ENCODE measurements around the gene CARMIL1.
A peak's percentile ranks its signal among the peaks of the same experiment; 100 is the strongest.
"Not testable (repeated sequence)": the region's sequence is repeated elsewhere in the genome, so short reads cannot be mapped to it uniquely, and the experiment has no call there.

Gene CARMIL1

DNA sequence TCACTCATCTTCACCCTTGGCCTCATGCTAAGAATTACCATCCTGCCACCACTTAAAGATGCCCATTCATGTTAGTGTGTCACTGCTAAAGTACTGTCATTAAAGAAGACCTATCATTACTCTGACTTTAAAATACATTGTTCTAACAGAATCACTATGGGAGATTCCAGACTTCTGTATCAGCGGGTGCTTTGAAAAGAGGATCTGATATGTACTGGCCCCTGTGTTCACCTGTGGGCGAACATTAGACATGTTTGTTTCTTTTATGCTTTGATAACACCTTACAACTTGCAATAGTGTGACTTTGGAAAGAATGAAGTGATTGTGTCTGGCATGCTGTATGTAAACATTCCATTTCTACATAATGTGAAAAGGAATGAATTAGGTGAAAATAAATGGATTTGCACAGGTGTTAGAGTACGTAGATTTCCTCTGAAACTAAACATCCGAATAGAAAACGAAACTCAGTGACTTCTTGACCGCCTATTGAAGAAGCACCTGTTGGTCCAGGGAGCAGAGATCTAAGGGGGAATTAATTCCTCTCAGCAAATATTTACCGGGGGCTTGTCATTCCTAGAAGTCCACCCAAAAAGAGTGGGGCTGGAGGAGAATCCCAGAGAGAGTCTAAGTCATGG, 132.3 kb downstream of the CARMIL1 start:
- no peak for DNase-seq (ENCODE audit: low spot score)

DNA sequence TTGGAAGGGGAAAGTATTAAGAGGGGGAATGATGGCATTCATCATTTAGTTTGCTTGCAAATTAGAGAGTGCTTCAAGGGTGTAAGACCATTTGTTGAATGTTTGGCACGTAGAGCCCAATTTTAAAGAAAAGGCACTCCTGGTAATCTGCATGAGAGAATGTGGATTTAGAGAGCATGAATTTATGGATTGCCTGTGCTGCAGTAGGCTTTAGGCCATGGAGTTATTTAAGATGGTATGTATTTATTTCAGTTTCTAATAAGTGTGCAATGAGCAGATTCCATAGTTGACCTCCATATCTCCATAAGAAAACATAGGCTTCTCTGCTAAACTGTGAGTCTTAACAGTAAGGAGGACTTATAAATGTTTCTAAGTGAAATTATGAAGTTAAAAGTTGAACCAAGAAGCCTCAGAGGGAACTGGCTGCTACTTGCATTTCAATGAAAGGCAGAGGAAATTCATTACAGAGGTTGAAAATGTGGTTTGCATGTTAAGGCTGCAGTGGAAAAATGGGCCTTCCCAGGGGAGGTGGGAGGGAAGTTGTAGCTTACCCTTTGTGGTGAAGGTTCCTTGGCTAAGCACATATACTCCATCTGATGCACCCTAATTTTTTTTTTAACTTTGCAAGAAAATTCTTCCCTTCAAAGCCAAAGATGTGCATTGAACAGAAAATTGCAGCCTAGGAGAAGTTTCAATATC, 134.2 kb downstream of the CARMIL1 start:
- DNase-seq (ENCODE audit: low spot score) = no peak

DNA sequence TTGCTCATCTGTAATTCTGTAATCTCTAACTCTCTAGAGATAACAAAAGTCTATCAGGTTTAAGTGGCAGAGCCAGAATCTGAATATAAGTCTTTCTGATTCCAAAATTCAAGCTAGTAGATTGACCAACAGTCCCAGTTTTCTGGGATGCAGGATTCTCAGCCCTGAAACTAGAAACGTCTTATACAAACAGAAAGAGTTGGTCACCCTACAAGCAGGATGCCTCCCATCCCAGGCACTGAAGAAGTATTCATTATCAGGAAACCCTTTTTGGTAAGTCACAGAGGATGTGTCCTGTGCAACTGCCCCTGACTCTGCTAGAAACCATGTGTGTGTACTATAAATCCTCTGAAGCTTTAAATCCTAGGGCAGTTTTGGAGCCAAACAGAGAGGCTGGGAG, 135.0 kb downstream of the CARMIL1 start:
- no peak for DNase-seq (ENCODE audit: low spot score)

DNA sequence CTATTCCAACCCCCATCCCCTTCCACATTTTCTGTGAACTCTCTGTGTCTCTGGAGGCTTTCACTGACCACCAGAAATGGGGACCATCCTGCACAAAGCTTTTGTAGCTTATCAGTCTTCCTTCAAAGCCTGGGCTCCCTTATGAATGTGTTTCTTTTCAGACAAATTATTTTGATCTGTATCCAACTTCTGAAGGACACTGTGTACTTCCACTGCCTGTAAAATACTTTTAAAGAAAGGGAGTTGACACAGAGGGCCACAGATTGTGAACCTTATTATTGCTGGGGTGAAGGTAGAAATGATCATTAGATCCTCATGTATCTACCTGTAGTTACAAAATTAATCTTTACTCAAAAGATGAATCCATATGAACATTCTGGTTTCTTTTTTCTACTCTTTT, 135.6 kb downstream of the CARMIL1 start:
- no peak for DNase-seq (ENCODE audit: low spot score)

DNA sequence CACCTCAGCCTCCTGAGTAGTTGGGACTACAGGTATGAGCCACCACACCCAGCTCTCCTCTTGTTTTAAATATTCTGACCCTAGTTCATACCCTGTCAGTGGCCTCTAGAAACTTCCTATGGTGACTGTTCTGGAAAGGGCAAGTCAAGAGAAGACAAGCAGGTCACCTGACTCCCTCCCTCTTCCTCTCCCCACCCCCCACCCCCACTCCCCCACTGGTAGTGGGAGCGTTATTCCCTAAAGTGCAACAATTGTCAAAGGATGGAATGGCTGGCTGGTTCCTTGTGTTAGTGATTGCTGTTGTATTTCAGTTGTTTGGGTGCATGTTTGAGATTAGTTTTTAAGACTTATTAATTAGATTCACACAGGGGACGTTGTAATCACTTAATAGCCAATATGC, 136.1 kb downstream of the CARMIL1 start:
- no peak for DNase-seq (ENCODE audit: low spot score)

DNA sequence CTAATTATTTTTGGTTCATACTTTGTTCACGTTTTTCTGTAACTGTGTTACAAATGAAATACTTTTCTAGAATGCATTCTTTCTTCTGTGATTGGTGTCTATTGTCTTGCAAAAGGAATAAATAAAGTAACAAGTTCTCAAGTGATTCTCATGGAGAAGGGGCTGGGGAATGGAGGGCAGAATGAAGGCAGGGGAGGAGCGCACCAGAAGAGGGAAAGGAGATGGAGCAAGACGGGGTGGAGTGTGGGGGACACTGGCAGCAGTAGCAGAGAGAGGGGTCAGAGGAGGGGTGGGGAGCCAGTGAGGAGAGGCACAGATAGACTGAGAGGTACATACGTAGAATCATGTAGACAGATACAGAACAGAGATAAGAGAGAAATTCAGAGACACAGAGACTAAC, 136.5 kb downstream of the CARMIL1 start:
- DNase-seq (ENCODE audit: low spot score) = no peak

DNA sequence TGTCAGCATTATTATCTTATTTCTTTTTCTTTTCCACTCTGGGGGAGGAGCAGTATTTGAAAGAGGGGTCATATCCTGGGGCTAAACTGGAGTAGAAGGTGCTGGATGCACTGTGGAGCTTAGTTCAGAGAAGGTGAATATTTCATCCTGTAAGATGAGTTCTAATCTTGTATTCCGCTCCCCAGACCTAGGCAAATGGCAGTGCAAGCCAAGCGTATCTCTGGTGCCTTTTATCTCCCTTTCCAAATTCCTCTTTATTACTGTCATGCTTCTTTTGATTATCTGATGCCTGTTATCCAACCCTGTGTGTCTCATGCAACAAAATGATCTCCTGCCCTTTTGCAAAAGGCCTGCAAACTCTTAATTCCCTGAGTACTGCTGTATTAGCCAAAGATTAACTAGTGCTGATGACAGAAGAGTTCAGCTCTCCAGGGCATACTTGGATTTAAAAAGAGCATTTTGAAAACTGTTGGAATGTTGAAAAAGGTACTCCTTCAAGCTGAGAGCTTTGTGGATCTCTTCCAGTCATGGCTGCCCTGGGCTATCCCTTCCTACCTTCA, 138.0 kb downstream of the CARMIL1 start:
- DNase-seq (ENCODE audit: low spot score) = no peak

DNA sequence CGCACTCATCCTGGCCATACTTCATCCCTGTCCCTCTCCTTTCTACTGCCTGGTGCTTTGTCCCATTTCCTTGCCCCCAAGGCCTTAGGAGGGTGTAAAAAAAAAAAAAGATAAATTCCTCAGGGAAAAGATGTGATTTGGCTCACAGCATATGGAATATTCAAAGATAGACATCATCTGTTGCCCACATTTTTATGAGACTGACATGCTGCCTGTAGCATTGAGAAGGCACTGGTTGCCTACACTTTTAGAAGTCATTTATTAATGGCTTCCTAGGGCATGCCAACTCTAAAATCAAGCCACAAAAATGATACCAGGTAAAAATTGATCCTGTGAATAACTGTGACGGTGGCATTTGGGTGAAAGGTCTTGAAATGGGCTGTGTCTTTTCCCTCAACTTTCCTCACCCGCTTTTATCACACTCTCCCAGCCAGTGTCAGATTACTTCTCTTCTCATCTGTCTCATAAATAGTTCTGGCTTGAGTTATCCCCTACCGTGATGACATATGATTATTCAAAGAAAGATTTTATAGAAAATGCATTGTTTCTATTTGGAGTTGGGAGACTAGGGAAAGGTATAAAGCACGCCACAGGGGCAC, 139.4 kb downstream of the CARMIL1 start:
- no peak for DNase-seq (ENCODE audit: low spot score)

DNA sequence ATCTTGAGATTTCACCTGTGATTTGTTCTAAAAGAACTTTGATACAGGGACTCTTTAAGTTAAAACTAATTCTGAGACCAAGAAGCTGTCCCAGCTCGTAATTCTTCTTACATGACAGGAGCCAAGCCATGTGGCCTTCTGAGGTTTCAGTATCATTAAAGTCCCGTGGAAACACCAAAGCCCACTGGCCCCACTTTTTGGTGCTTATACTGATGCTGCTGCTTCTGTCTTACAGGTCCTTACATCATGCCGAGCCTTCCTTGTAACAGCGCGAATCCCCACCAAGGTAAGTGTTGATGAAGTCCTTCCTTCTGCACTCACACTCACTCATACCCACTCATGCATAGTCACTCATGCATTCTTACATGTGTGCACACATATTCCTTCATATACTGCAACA, 140.7 kb downstream of the CARMIL1 start:
- DNase-seq (ENCODE audit: low spot score) = no peak

DNA sequence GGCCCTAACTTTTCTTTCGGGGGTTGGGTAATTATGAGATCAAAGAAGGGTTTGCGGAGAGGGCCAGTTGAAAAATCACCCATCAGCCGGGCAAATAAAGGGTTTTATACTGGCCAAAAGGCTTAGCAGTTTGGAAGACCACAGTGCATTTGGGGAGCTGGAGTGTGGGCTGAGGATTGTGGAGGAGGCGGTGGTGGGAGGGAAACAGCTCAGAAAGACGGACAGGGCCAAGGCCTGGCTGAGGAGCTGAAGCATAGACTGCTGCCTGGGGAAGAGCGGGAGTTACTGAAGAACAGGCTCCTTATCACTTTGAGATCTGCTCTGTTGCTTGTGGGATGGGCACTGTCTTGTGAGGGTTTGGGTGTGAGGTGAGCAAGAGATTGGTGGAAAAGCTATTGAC, 144.2 kb downstream of the CARMIL1 start:
- DNase-seq (ENCODE audit: low spot score) = no peak

DNA sequence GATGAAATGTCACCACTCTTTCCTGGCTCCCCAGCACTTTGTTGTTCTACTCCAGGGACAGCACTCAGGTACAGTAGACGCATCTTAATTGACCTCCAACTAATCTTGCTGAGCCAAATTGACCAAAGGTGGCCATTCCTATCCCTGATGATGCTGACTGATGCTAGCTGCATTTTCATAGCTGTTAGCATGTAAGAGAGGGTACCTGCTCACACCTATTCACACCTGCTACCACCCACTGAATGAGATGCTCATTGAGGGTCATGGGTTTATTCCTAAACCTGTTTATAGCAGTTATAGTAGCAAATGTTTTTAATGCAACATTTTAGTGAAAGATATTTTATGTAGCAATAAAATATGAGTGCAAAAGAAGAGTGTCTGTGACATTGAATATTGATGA, 145.1 kb downstream of the CARMIL1 start:
- no peak for DNase-seq (ENCODE audit: low spot score)

DNA sequence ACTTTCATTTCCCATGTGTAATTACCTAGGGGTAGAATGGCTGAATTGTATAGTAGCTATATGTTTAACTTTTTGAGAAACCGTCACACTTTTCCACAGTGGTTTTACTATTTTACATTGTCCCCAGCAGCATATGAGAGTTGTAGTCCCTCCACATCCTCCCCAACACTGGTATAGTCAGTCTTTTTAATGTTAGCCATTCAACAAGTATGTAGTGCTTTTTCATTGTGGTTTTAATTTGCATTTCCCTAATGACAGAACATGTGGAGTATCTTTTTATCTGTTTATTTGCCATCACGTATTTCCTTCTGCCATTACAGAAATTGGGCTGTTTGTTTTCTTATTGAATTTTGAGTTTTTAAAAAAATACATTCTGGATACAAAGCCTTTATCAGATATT, 148.4 kb downstream of the CARMIL1 start:
- DNase-seq (ENCODE audit: low spot score) = no peak

DNA sequence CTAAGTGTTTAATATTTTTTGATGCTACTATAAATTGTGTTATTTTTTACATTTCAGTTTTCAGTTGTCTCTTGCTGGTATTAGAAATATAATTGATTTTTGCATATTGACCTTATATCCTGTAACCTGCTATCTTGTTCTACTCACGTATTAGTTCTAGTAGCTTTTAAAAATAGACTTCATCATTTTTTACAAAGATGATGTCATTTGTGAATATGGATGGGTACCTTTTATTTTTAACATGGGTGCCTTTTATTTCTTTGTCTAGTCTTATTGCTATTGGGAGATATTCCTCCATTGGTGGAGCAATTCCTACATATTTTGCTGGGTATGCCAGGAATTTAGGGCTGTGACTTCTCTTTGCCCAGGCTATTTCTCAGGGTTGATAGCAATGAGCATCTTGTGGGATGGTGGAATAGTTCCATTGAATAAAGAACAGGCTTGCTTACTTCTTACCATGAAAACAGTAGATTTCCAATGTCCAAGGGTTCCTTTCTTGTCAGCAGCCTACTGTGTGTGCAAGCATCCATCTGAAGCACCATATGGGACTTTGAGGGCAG, 149.7 kb downstream of the CARMIL1 start:
- DNase-seq (ENCODE audit: low spot score) = no peak

DNA sequence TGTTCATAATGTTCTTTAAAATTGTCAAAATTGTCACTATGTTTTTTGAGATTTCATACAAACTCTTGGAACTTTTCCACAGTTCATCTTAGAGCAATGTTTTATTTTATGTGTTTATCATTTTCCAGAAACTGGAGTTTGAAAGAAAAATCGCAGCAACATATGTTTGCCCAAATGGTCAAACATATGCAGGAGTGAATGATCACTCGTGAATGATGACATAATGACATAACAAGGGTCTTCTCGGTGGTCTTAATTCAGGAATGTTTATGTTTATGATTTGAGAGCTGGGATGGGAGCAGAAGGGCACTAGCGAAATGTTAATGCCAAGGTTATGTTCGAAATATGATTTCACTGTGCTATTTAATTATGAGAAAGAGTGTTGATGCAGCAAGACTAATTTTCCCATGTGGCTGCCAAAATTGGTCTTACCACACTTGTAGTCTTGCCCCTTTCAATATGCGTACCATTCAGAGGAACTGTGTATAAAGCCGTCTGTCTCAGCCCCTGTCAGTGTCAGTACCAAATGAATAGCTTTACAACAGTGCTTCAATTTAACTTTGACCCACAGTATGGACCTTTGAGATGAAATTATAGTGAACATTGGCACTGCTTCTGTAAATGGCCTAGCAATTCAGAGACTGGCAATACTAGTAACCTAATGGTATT, 152.3 kb downstream of the CARMIL1 start:
- DNase-seq (ENCODE audit: low spot score) = no peak

DNA sequence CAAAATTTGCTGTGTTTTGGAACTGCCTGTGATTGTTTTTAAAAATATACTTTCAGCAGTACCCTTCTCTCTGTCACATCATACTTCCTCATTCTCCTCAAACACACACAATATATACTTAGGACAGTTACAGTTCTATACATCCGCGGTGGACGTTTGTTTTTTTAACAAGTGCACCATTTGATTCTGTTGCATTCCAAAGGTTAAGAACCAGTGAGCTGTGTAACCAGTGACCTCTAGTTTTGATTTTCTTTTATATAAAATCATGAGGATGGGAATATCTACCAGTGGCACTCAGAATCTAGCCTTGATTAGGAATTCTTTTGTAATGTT, 152.8 kb downstream of the CARMIL1 start:
- DNase-seq (ENCODE audit: low spot score) = no peak

DNA sequence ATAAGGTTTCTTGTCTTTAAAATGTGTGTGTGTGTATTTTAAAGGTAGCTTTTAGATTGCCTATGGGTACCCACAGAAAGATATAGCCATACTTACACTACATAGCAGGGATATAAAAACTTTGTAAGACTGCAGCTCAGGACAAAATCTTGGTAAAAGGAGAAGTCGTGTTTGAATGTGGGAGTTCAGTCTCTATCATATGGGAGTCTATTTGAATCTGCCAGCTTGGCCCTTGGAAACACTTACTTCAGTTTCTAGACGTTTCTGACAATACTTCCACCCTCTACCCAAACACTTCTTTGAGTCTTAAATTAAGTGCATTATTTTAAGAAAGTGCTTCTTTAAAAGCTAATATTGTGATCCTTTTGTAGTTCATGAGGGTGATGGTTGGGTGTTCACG, 155.7 kb downstream of the CARMIL1 start:
- DNase-seq (ENCODE audit: low spot score) = no peak

DNA sequence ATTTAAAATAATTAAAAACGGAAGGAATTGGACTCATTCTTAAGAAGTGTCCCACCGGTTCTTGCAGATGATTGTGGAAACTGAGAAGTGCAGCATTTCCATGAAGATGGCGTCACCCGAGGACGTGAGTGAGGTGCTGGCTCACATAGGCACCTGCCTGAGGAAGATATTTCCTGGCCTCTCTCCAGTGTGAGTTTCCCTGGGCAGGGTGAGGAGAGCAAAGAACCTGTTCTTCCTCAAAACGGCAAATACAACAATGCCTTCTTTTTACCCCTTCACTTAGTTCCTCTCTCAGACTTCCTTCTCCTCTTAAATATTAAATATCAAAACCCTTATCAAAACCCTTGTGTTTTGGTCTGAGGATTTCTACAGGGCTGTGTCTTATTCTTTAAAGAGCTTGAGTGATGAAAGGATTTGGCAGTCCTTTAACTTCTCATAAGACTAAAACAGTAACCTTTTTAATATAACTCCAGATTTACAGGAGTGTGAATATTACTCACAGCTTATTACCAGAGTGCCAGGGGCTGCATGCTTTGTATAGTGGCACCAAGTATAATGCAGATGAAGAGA, 156.3 kb downstream of the CARMIL1 start:
- no peak for DNase-seq (ENCODE audit: low spot score)

DNA sequence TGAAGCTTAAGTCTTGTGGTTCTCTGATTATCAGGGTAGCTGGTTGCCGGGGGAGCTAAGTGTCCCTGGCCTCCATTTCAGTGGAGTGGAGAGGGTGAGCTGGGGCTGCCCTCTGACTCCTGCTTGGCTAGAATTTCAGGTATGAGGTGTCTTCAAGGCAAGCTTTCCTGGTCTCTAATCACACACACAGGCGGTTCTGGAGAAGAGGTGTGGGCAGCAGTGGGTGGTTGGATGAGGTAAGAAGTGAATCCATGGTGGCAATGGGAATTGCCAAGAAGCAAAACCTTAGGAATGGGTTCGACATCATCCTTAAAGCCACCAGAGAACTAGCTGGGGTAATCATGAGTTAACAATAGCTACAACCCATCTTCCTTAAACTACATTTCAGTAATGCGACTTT, 157.6 kb downstream of the CARMIL1 start:
- DNase-seq (ENCODE audit: low spot score) = no peak

DNA sequence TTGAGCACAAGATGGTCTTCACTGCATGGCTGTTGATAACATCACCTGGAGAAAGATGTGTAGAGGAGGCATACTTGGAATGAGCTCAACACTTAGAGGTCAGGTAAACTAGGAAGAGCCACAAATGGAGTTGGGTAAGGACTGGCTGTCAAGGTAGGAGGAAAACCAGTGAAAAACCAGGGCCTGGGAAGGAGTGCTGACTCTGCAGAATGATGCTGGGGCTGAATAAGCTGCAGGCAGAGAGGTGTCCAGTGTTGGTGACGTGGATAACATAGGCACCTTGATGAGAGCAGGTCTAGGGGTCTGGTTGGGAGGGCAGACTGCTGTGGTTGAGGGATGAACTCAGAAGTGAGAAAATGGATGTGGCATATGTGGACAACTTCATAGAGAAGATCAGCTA, 160.2 kb downstream of the CARMIL1 start:
- DNase-seq (ENCODE audit: low spot score) = no peak

DNA sequence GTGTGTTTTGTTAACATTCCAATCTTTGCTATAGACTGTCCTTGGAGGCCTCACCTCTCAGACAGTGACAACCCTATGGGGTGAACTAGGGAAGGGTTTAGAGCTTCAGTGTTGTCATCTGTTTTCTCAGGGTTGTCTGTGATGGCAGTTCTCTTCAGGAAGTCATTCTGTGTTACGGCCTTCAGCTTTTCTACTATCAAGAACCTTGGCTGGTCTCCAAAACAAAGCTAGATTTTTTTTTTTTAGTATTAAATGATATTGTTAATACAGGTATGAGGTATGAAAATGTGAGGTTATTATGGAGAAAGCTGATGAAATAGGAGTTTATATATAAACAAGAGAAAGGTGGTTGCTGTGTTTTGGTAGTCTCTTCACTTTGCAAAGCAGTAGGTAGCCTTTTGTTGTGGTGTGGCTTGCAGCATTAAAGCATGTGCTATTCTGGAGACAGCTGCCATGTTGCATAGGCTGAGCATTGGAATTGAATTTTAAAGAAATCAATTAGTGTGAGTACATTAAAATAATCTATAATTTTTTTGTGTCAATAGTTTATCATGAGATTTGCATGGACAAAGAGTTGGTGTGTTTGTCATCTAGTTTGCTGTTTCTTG, 162.6 kb downstream of the CARMIL1 start:
- peak; percentile 31 for DNase-seq (ENCODE audit: low spot score)

DNA sequence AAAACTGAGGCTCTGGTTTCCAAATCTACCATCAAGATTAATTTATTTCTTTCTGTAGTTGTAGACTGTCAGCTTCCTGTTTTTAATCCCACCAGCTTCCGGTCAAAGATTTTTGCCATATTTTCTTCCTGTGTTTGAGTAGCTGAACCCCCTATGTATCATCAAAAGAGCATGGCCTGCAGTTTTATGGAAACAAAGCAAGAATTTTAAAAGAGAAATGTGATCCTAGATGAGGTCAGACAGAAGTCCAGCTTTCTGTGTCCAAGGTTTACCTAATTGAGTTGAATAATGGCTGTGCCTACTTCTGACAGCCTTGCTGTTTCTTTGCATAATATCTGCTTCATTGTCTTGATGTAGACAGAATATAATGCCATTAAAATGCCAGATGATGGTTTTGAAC, 163.7 kb downstream of the CARMIL1 start:
- DNase-seq (ENCODE audit: low spot score) = no peak

DNA sequence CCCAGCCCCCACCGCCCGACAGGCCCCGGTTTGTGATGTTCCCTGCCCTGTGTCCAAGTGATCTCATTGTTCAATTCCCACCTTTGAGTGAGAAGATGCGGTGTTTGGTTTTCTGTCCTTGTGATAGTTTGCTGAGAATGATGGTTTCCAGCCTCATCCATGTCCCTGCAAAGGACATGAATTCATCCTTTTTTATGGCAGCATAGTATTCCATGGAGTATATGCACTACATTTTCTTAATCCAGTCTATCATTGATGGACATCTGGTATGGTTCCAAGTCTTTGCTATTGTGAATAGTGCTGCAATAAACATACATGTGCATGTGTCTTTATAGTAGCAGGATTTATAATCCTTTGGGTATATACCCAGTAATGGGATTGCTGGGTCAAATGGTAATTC, 165.3 kb downstream of the CARMIL1 start:
- not testable (repeated sequence) for DNase-seq (ENCODE audit: low spot score)

All from CD4-positive, alpha-beta T cell treated with Interleukin-6 at 100 ng/mL for 8 hours (primary cell).